HL-60 (cell line): ENCODE data around the gene ANKRD39.

Experiments
- GABPA ChIP-seq: IDR thresholded peaks from 2 replicates; pipeline ENCODE4 v1.6.1; 2012; ENCODE audit warnings: low read depth
- TF ChIP-seq, protein P1 (sequence below): IDR thresholded peaks from one replicate; pipeline ENCODE4 v1.5.1; 2011; ENCODE audit warnings: low read length, control low read depth, inconsistent platforms; ENCODE audit not compliant: insufficient read depth

DNA sequence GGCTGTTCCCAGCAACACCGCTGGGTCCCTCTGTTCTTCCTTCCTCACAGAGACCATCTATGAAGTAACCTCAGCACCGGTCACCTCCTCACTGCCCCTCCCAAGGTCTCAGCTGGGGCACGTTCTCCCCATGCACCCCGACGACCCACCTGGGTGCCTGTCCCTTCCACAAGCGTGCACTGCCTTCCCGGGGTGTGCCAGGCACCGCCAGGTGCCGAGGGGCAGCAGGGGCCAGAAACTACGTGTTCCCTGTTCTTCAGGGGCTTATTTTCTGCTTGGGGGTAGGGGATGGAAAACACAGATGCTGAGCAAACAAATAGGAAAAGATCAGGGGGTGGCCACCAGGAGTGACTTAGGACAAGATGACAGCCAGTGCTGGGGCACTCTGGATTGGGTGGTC, 42.4 kb upstream of the ANKRD39 start:
- TF ChIP-seq, protein P1, sequence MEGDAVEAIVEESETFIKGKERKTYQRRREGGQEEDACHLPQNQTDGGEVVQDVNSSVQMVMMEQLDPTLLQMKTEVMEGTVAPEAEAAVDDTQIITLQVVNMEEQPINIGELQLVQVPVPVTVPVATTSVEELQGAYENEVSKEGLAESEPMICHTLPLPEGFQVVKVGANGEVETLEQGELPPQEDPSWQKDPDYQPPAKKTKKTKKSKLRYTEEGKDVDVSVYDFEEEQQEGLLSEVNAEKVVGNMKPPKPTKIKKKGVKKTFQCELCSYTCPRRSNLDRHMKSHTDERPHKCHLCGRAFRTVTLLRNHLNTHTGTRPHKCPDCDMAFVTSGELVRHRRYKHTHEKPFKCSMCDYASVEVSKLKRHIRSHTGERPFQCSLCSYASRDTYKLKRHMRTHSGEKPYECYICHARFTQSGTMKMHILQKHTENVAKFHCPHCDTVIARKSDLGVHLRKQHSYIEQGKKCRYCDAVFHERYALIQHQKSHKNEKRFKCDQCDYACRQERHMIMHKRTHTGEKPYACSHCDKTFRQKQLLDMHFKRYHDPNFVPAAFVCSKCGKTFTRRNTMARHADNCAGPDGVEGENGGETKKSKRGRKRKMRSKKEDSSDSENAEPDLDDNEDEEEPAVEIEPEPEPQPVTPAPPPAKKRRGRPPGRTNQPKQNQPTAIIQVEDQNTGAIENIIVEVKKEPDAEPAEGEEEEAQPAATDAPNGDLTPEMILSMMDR, result no peak
- TF ChIP-seq GABPA, result no peak
